KMS-11 (cell line): ENCODE measurements around the gene PARP8.

Source experiments
- H2AFZ ChIP-seq: fragments of 200-600 bp; sonication (generic); 2 replicates; pipeline ENCODE4 v1.6.1; 2016; ENCODE audit warnings: antibody characterized with exemption, mixed run types, low read depth
- H3K27ac ChIP-seq: fragments of 200-600 bp; sonication (generic); 2 replicates; pipeline ENCODE4 v1.6.1; 2016; ENCODE audit warnings: mild to moderate bottlenecking, mixed run types
- H3K27me3 ChIP-seq: fragments of 200-600 bp; sonication (generic); 2 replicates; pipeline ENCODE4 v1.6.1; 2017; ENCODE audit warnings: mild to moderate bottlenecking, low read depth, mixed run types, moderate library complexity; ENCODE audit not compliant: insufficient read depth
- H3K36me3 ChIP-seq: fragments of 200-600 bp; sonication (generic); 2 replicates; pipeline ENCODE4 v1.6.1; 2017; ENCODE audit warnings: mild to moderate bottlenecking, mixed run types; ENCODE audit not compliant: insufficient read depth
- H3K4me1 ChIP-seq: fragments of 200-600 bp; sonication (generic); 2 replicates; pipeline ENCODE4 v1.6.1; 2016; ENCODE audit warnings: mild to moderate bottlenecking, low read depth, mixed run types; ENCODE audit not compliant: poor library complexity, severe bottlenecking
- H3K4me2 ChIP-seq: fragments of 200-600 bp; sonication (generic); 2 replicates; pipeline ENCODE4 v1.7.0; 2016; ENCODE audit warnings: mild to moderate bottlenecking, mixed run types
- H3K4me3 ChIP-seq: fragments of 200-600 bp; sonication (generic); IDR thresholded peaks from 2 replicates; pipeline ENCODE4 v1.6.1; 2017; ENCODE audit warnings: low read depth, low read length, mixed read lengths; ENCODE audit not compliant: insufficient read depth
- H3K79me2 ChIP-seq: fragments of 200-600 bp; sonication (generic); 2 replicates; pipeline ENCODE4 v1.6.1; 2016; ENCODE audit warnings: low read depth, mixed run types; ENCODE audit not compliant: insufficient read depth
- H3K9ac ChIP-seq: fragments of 200-600 bp; sonication (generic); 2 replicates; pipeline ENCODE4 v1.6.1; 2016; ENCODE audit warnings: mild to moderate bottlenecking, mixed run types
- H4K20me1 ChIP-seq: fragments of 200-600 bp; sonication (generic); 2 replicates; pipeline ENCODE4 v1.6.1; 2016; ENCODE audit warnings: mild to moderate bottlenecking, mixed run types; ENCODE audit not compliant: insufficient read depth
- TF ChIP-seq, protein P1 (sequence below): fragments of 200-600 bp; sonication (generic); conservative IDR thresholded peaks from 2 replicates; pipeline ENCODE4 v1.6.1; 2017; ENCODE audit warnings: low read depth, mild to moderate bottlenecking, antibody characterized with exemption, low read length, moderate library complexity, mixed read lengths

Gene PARP8

GRCh38 chr5:50727845-50728244 lies 61.4 kb downstream of the PARP8 start:
- Histone ChIP-seq H3K9ac (no peak overlapping the region), H3K79me2 (no peaks in the 10 kb centered on the region), H3K4me2 (no peak overlapping the region), H2AFZ (no peak overlapping the region), H3K4me3 (no peak overlapping the region), H3K4me1 (no peaks in the 10 kb centered on the region), H3K27me3 (no peaks in the 10 kb centered on the region), H4K20me1 (no peaks in the 10 kb centered on the region), H3K36me3 (no peaks in the 10 kb centered on the region), H3K27ac (no peak overlapping the region)
- TF ChIP-seq, protein P1, sequence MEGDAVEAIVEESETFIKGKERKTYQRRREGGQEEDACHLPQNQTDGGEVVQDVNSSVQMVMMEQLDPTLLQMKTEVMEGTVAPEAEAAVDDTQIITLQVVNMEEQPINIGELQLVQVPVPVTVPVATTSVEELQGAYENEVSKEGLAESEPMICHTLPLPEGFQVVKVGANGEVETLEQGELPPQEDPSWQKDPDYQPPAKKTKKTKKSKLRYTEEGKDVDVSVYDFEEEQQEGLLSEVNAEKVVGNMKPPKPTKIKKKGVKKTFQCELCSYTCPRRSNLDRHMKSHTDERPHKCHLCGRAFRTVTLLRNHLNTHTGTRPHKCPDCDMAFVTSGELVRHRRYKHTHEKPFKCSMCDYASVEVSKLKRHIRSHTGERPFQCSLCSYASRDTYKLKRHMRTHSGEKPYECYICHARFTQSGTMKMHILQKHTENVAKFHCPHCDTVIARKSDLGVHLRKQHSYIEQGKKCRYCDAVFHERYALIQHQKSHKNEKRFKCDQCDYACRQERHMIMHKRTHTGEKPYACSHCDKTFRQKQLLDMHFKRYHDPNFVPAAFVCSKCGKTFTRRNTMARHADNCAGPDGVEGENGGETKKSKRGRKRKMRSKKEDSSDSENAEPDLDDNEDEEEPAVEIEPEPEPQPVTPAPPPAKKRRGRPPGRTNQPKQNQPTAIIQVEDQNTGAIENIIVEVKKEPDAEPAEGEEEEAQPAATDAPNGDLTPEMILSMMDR = no peak

DNA sequence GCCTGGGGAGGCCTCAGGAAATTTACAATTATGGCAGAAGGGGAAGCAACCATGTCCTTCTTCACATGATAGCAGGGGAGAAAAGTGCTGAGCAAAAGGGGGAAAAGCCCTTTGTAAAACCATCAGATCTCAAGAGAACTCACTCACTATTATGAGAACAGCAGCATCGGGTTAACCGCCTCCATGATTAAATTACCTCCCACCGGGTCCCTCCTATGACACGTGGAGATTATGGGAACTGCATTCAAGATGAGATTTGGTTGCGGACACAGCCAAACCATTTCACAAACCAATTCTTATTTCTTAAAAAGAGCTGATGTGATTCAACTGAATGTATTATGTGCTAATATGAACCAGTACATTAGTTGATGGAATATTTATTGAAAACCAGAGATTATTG lies 63.9 kb downstream of the PARP8 start:
- Histone ChIP-seq H4K20me1 (no peaks in the 10 kb centered on the region), H2AFZ (no peak overlapping the region), H3K4me3 (no peak overlapping the region), H3K79me2 (no peaks in the 10 kb centered on the region), H3K9ac (no peak overlapping the region), H3K36me3 (no peaks in the 10 kb centered on the region), H3K4me2 (no peak overlapping the region), H3K27ac (no peak overlapping the region), H3K4me1 (no peaks in the 10 kb centered on the region), H3K27me3 (no peaks in the 10 kb centered on the region)
- TF ChIP-seq, protein P1 = no peak

DNA sequence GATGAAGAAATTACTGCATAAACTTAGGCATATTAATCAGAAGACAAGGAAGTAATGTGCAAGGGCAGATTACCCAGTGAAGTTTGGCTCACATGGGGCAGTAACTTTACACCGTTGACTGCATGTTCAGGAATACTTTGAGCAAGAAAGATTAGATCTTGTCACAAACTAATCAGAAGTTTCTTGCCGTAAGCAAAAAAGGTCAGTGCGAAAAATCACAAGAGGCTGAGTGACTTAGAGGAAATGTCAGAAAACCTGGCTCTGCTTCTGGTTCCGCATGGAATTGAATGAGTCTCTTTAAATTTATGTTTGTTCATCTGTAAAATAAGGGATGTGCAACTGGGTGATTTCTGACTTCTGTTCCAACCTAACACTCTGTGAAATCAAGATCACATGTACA lies 64.4 kb downstream of the PARP8 start:
- Histone ChIP-seq H3K36me3 (no peaks in the 10 kb centered on the region), H3K79me2 (no peaks in the 10 kb centered on the region), H2AFZ (no peak overlapping the region), H3K4me3 (no peak overlapping the region), H3K4me2 (no peak overlapping the region), H3K27me3 (no peaks in the 10 kb centered on the region), H3K9ac (no peak overlapping the region), H4K20me1 (no peaks in the 10 kb centered on the region), H3K4me1 (no peaks in the 10 kb centered on the region), H3K27ac (no peak overlapping the region)
- TF ChIP-seq, protein P1 = no peak

DNA sequence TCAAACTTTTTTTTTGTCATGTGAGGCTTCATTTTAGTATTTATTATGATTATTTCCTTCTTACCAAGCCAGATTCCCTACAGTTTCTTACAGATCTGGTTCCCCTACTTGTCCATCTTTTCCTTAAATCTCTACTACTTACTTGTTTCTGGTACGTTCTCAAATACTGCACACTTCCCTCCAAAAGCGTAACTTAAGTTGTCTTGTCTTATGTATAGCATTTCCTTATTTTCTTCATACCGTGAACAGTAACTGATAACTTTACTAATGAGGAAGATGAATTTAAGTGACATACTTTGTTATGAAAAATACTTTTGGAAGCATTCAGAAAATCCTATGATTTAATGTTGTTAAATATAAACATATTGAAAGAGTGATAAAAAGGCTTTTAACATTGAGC lies 67.3 kb downstream of the PARP8 start:
- TF ChIP-seq, protein P1 = no peak
- no peaks in the 10 kb centered on the region for H3K79me2 ChIP-seq
- no peaks in the 10 kb centered on the region for H4K20me1 ChIP-seq

More for the DNA sequence above, 67.3 kb downstream of the PARP8 start:
- no peak overlapping the region for H3K27ac ChIP-seq
- no peaks in the 10 kb centered on the region for H3K27me3 ChIP-seq
- no peak overlapping the region for H3K4me2 ChIP-seq
- H3K4me3 ChIP-seq = no peak overlapping the region
- H3K9ac ChIP-seq = no peak overlapping the region
- H3K4me1 ChIP-seq = no peaks in the 10 kb centered on the region
- H2AFZ ChIP-seq = no peak overlapping the region
- no peaks in the 10 kb centered on the region for H3K36me3 ChIP-seq
